Measurements from ENCODE around the gene WSB2.

GRCh38 chr12:118023301-118023860, 37.6 kb downstream of the WSB2 start:
- no peak for TF ChIP-seq CTCF (IDR thresholded peaks at IDR 0.05; ENCODE audit: control extremely low read depth in 1 of 3, insufficient read depth in 1 of 3, low read depth in 1 of 3, low read length in 3 of 3)
- TF ChIP-seq JUN (IDR thresholded peaks at IDR 0.05; ENCODE audit: low read depth, low read length) = no peak
- TF ChIP-seq TBP (IDR thresholded peaks at IDR 0.05; ENCODE audit: low read depth, low read length) = no peak
- TF ChIP-seq GABPA (IDR thresholded peaks at IDR 0.05; ENCODE audit: borderline replicate concordance, insufficient read depth, low read length) = no peak
- TF ChIP-seq EZH2 (IDR thresholded peaks at IDR 0.05; ENCODE audit: low read depth, low read length, severe bottlenecking) = no peak
- TF ChIP-seq POLR2A (IDR thresholded peaks at IDR 0.05; ENCODE audit: control extremely low read depth in 1 of 2, low read depth in 2 of 2, low read length in 2 of 2) = no peak
- no peak for TF ChIP-seq EP300 (IDR thresholded peaks at IDR 0.05; ENCODE audit: borderline replicate concordance in 1 of 2, low read depth in 2 of 2, low read length in 2 of 2)
- TF ChIP-seq YY1 (IDR thresholded peaks at IDR 0.05; ENCODE audit: low read depth, low read length) = no peak
